Measurements from ENCODE around the gene CLK1. TPM values are rescaled to one million over a fixed set of nuclear protein-coding genes. Genes with fewer than 3 reads are reported as not detected.

CLK1 gene
- total and polyA plus RNA-seq, 12 donors, result 34.4 to 2,325 (median 84.8) TPM

GRCh38 chr2:200847269-200847668 is 17.2 kb downstream of the CLK1 start:
- Histone ChIP-seq H3K9me3 (replicated peaks in 1 of 3) (no peaks in the 10 kb centered on the region), H3K27ac (no peak overlapping the region), H3K4me1 (replicated peaks in 1 of 2) (no peaks in the 10 kb centered on the region), H3K4me3 (no peak overlapping the region), H3K36me3 (replicated peaks in 1 of 2) (peaks cover 0 to 17% of the 10 kb centered on the region in 2 donors), H3K27me3 (no peaks in the 10 kb centered on the region)
- TF ChIP-seq POLR2A (IDR thresholded peaks at IDR 0.05) (no peak), CTCF (IDR thresholded peaks at IDR 0.05) (no peak)
- intact Hi-C loops (cut with DNase I), result no loop called here
- DNase-seq, result no peak

GRCh38 chr2:200845669-200846325 is 18.7 kb downstream of the CLK1 start:
- 87 to 91% (median 90%) methylated on average over 10 of the region's 10 CpGs for WGBS, 4 donors
- intact Hi-C loops (cut with DNase I), result no loop called here
- TF ChIP-seq POLR2A (IDR thresholded peaks at IDR 0.05) (no peak), CTCF (IDR thresholded peaks at IDR 0.05) (no peak)
- Histone ChIP-seq H3K27me3 (no peaks in the 10 kb centered on the region), H3K9me3 (replicated peaks in 1 of 3) (no peaks in the 10 kb centered on the region), H3K36me3 (replicated peaks in 1 of 2) (peaks cover 0 to 2% of the 10 kb centered on the region in 2 donors), H3K27ac (no peak overlapping the region), H3K4me1 (replicated peaks in 1 of 2) (no peaks in the 10 kb centered on the region), H3K4me3 (no peak overlapping the region)
- DNase-seq, result no peak

DNA sequence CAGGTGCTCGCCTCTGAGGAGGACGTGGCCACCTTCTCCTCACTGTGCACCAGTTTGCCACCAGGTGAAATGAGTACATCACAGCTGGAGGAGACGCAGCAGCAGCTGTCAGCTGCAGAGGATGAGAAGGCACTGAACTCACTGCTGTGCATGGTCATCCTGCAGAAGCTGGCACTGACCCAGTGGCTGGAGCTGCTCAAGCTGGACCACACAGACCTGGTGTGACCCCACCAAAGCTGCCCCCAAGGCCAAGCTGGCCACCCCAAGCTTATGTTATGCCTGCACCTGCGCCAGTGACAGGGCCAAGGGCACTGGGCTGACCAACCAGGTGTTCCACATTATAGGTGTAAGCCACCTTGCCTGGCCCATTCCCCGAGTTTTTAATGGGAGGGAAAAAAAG is 19.3 kb downstream of the CLK1 start:
- Histone ChIP-seq H3K4me3 (no peak overlapping the region), H3K9me3 (replicated peaks in 1 of 3) (no peaks in the 10 kb centered on the region), H3K27me3 (no peaks in the 10 kb centered on the region), H3K4me1 (replicated peaks in 1 of 2) (no peaks in the 10 kb centered on the region), H3K27ac (no peak overlapping the region), H3K36me3 (replicated peaks in 1 of 2) (no peaks in the 10 kb centered on the region)
- WGBS, 4 donors, result 87 to 100% (median 92%) methylated on average over 2 to 5 of the region's 5 CpGs
- intact Hi-C loops (cut with DNase I), result no loop called here
- no peak for TF ChIP-seq CTCF (IDR thresholded peaks at IDR 0.05)
- no peak for TF ChIP-seq POLR2A (IDR thresholded peaks at IDR 0.05)
- DNase-seq, result no peak

DNA sequence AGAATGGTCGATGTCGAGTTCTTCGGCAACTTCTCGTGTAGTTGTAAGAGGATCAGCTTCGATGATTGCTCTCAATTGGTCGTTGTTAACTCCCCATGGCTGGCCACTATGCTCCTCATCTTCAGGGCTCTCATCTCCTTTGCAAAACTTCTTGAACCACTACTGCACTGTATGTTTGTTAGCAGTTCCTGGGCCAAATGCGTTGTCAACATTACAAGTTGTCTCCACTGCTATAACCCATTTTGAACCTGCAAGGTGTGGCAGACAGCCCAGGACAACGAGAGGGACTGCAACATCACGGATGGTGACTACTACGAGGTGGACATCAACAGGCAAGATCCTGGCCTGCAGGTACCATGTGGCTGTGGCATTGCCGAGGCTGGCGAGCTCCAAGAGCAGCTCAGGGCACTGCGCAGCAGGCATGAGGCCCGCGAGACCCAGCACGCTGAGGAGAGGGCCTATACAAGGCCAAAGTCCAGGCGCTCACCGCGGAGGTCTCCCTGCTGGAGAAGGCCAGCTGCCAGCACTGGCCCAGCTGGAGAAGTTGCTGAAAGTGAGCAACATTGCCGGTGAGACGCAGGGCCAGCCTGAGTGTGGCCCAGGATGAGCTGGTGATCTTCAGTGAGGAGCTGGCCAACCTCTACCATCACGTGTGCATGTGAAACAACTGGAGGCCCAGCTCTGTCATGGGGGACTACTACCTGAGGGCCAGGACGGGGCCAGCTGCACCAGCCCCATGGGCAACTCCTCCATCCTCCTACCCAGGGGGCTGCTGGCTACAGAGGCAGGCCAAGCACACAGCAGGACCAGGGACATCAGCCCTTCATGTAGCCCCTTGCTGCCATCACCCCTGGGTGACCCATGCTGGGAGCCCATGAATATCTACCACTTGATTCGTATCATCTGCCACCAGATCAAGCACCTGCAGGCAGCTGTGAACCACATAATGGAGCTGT is 20.2 kb downstream of the CLK1 start:
- H3K27me3 ChIP-seq, result no peaks in the 10 kb centered on the region
- no peaks in the 10 kb centered on the region for H3K9me3 ChIP-seq (replicated peaks in 1 of 3)
- DNase-seq, result no peak
- no peaks in the 10 kb centered on the region for H3K36me3 ChIP-seq (replicated peaks in 1 of 2)
- H3K27ac ChIP-seq, result no peak overlapping the region
- WGBS, 4 donors, result 92 to 96% (median 95%) methylated on average over 10 to 24 of the region's 24 CpGs
- TF ChIP-seq POLR2A (IDR thresholded peaks at IDR 0.05) (no peak), CTCF (IDR thresholded peaks at IDR 0.05) (no peak)
- intact Hi-C loops (cut with DNase I), result no loop called here
- H3K4me3 ChIP-seq, result no peak overlapping the region
- no peaks in the 10 kb centered on the region for H3K4me1 ChIP-seq (replicated peaks in 1 of 2)

Measured in adrenal gland (tissue), 12 donors.